HEK293T (cell line): ENCODE measurements around the gene PRICKLE2.
"Not testable (repeated sequence)": the region's sequence is repeated elsewhere in the genome, so short reads cannot be mapped to it uniquely, and the experiment has no call there.

ENCODE experiments used
- ARNT ChIP-seq: fragments of 450-650 bp; IDR thresholded peaks from 2 replicates; pipeline ENCODE4 v1.6.1; 2017; ENCODE audit warnings: mild to moderate bottlenecking
- CTBP1 ChIP-seq: fragments of 450-650 bp; IDR thresholded peaks from 2 replicates; pipeline ENCODE4 v1.6.1; 2016; ENCODE audit warnings: borderline replicate concordance
- FOXK2 ChIP-seq: fragments of 450-650 bp; IDR thresholded peaks from 2 replicates; pipeline ENCODE4 v1.6.1; 2016; ENCODE audit warnings: mild to moderate bottlenecking
- FOXM1 ChIP-seq: fragments of 450-650 bp; IDR thresholded peaks from 2 replicates; pipeline ENCODE4 v1.6.1; 2017; ENCODE audit warnings: mild to moderate bottlenecking, borderline replicate concordance
- HDGF ChIP-seq: fragments of 450-650 bp; IDR thresholded peaks from 2 replicates; pipeline ENCODE4 v1.6.1; 2017; ENCODE audit warnings: antibody characterized with exemption, borderline replicate concordance
- SP1 ChIP-seq: fragments of 450-650 bp; IDR thresholded peaks from 2 replicates; pipeline ENCODE4 v1.6.1; 2017
- ZNF384 ChIP-seq: fragments of 450-650 bp; IDR thresholded peaks from 2 replicates; pipeline ENCODE4 v1.6.1; 2016

DNA sequence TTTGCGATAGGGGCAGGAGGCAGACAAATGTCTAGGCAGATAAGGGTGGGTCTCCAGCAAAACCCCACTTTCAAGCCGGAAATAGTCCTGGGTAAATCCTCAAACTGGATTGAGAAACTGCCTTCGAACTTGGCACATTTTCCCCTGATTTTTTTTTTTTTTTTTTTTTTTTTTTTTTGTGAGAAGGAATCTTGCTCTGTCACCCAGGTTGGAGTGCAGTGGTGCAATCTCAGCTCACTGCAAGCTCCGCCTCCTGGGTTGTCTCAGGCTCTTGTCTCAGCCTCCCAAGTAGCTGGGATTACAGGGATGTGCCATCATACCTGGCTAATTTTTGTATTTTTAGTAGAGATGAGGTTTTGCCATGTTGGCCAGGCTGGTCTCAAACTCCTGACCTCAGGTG is 135.9 kb downstream of the PRICKLE2 start:
- TF ChIP-seq SP1, FOXM1, ARNT, FOXK2, HDGF, CTBP1: not testable (repeated sequence)
- peak; percentile 49; the same call in 1 of the 2 replicates for TF ChIP-seq ZNF384
